GM21528 (cell line): ENCODE measurements around the gene CUX1.
"Not testable (repeated sequence)": the region's sequence is repeated elsewhere in the genome, so short reads cannot be mapped to it uniquely, and the experiment has no call there.

Source experiments
- ATAC-seq: cut with Tn5 transposase; IDR thresholded peaks from one replicate; pipeline ENCODE4 v1.9.1; 2021; ENCODE audit warnings: mild to moderate bottlenecking, moderate library complexity; ENCODE audit not compliant: unreplicated experiment, low FRiP score

Gene CUX1

GRCh38 chr7:102104245-102104644 is 286.8 kb downstream of the CUX1 start:
- ATAC-seq = no peak

DNA sequence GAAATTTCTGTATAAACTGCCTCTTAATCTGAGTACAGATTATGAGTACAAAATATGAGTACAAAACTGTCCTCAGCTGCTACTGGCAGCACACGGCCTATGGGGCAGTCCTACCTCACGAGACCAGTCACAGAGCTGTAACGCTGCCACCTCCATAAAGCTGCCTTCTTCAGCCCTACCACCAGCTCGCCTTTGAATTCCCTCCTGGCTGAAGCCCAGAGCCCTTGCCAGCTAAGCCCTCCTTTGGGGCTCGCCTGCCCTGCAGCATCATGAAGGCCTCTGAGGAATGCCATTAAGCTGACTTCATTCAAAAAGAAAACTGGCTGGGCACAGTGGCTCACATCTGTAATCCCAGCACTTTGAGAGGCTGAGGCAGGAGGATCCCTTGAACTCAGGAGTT is 289.2 kb downstream of the CUX1 start:
- ATAC-seq = no peak

GRCh38 chr7:102107474-102108104 is 290.2 kb downstream of the CUX1 start:
- no peak for ATAC-seq

GRCh38 chr7:102111061-102112041 is 293.9 kb downstream of the CUX1 start:
- ATAC-seq = no peak

GRCh38 chr7:102115181-102115580 is 297.8 kb downstream of the CUX1 start:
- ATAC-seq = no peak

- ATAC-seq = no peak
These were observed 298.5 kb downstream of the CUX1 start for GRCh38 chr7:102115931-102116330.

DNA sequence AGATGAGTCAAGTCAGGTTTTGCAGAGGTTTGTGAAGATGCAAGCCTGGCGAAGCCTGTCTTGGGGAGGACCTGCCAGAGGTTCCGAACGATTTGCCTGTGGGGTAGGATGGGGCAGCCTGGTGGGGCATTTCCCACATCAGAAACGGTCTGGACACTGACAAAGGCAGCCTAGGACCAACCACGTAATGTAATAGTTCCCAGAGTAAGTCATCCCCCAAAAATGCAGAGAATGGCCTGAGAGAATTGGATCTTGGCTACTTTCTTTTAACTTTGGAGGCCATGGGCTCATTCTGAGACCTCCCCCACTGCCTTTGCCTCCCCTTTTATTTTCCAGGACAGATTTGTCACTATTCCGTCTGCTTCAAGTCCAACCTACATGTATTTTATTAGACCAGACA is 300.3 kb downstream of the CUX1 start:
- no peak for ATAC-seq

GRCh38 chr7:102119213-102119651 is 301.8 kb downstream of the CUX1 start:
- no peak for ATAC-seq

- ATAC-seq = no peak
These were observed 302.5 kb downstream of the CUX1 start for GRCh38 chr7:102119925-102120324.

GRCh38 chr7:102120666-102121195 is 303.3 kb downstream of the CUX1 start:
- no peak for ATAC-seq

- no peak for ATAC-seq
These were observed 304.6 kb downstream of the CUX1 start for GRCh38 chr7:102122026-102122425.

DNA sequence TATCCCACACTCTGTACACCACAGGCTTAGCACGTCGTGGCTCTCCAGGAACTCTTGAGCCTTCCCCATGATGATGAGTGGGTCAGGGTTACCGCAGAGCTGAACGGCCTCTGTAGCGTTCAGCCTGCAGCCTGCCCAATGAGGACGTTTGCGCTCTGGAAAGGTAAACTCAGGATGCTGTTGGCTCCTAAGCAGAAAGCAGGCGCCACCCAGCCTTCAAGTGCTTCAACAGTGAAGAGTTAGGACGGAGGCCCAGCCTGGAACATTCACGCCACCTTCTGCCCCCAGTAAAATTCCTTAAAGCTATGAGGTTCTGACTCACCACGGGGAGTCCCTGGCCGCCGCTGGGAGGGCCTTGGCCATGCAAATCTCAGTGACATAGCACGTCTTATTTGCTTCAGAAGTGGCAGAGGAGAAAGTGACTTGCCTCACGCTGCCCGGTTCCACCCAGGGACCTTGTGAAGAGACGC is 307.7 kb downstream of the CUX1 start:
- ATAC-seq = no peak

GRCh38 chr7:102128303-102128702 is 310.9 kb downstream of the CUX1 start:
- no peak for ATAC-seq

DNA sequence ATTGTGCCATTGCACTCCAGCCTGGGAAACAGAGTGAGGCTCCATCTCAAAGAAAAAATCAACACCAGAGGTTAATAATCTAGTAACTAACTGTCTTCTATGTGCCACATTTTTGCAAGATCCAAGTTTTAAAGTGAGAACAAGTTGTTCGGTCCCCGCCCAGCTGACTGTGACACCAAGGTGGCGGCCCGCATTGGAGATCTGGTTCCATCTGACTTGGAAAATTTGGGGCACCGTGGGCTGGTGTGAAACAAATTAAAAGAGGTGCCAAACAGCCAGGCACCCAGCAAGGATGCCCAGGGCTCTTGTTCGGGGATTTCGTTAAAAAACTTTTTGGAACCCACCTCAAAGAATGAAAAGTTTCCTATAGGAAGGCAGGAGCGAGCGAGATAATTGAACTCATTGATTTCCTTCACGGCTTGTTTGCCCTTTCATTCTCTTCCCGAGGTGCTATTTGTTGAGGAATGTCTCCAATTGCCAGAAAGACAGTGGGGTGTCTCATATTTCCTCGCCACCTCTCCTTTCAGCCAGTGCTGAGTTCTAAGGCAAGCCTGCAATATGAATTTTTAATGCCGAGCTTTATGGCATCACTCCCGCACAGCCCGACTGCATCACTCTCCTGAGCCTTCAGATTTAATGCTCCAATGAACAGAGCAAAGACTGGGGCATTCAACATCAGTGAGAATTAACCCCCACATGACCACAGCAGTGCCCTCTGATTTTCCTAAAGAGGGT is 312.4 kb downstream of the CUX1 start:
- ATAC-seq = no peak

GRCh38 chr7:102132209-102132752 is 314.9 kb downstream of the CUX1 start:
- ATAC-seq = no peak

DNA sequence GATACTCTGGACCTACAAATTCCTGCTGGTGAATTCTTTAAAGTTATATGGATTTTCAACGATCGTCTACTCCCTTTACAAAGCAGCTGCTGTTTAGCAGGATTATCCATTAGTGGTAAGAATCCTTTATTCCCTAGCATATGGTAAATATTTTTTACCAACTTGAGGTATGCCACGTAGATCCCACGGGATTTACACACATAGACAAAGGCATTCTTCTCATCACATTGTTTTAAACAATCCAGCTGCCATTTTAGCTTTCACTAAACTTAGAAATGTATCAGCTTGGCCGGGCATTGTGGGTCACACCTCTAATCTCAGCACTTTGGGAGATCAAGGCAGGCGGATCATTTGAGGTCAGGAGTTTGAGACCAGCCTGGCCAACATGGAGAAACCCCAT is 321.2 kb downstream of the CUX1 start:
- no peak for ATAC-seq

GRCh38 chr7:102140952-102141370 is 323.5 kb downstream of the CUX1 start:
- ATAC-seq = no peak

GRCh38 chr7:102142433-102142832 is 325.0 kb downstream of the CUX1 start:
- ATAC-seq = not testable (repeated sequence)

DNA sequence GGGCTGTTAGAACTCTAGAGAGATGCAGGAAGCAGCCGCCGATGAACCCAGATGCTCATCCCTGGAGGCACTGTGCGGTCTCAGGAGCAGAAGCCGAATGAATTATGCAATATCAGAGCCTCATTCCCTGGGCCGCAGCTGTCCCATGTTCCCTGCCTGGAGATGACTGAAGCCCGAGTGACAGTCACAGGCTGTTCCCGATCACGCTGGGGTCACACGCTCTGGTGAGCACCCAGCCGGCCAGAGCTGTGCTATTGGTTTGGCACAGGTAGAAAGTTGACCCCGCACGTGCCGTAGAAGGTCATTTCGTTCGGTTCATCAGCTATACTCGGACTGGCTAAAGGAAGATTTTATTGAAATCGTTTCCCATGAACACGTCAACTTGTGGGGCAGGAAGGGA is 328.7 kb downstream of the CUX1 start:
- ATAC-seq = no peak

DNA sequence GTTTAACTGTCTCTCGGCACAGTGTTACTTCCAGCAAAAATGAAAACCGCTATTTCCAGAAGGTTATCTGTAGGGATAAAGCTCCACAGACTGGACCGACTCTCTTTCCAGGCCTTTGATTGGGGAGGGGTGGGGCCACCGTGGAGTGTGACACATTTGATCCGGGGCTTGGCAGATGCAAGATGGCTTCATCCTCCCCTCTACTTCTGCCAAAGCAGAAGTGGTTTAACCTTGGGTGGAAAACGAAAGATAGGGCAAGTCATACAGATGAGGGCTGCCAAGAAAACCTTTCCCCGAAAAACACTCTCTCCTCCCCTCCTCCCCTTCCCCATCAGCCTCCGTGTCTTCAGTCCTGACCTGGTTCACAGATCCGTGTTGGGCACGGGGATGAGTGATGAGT is 329.6 kb downstream of the CUX1 start:
- no peak for ATAC-seq
